Epithelial cell of proximal tubule (primary cell): Measurements from ENCODE around the gene LIM2. TPM values are rescaled to one million over a fixed set of nuclear protein-coding genes. Genes with fewer than 3 reads are reported as not detected.

Experiments
- DNase-seq: peaks from one replicate; pipeline ENCODE4 v3.0.0-alpha.2; 2011; ENCODE audit warnings: low read depth
- H3K4me3 ChIP-seq: 2 replicates; pipeline ENCODE4 v1.5.1; 2011; ENCODE audit warnings: low read depth, mild to moderate bottlenecking, low read length
- total RNA-seq: library from RNA; depleted of rRNA; stranded (reverse); fragments of >200 nt; gene quantifications from 2 replicates; pipeline ENCODE4 v1.2.3, GENCODE V29; 2015
- TF ChIP-seq, protein P1 (sequence below): conservative IDR thresholded peaks from 2 replicates; pipeline ENCODE4 v1.5.1; 2012; ENCODE audit warnings: low read depth, mild to moderate bottlenecking, low read length

The LIM2 gene
- total RNA-seq, 1 donor from 2014 or later = not detected

DNA sequence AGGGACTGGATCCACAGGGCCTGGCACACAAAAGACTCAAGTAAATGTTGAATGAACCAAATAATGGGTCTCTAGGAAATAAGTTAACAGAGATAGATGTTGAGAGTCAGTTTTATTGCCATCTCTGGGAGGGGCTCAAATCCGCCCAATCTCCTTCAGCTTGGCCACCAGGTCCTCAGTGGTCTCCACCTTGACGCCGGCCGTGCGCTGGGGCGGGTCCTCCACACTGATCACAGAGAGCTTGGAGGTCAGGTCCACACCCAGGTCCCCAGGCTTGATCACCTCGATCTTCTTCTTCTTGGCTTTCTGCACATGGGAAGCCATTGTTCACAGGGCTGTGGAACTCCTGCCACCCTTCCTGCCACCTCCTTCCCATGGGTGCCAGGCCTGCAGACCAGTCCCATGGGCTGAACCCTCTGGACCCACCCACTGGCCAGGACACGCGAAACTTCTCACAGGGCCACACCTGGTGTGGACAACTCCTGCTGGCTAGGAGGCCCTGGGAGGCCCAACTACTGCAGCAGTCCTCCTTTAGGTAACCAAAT lies 42.6 kb downstream of the LIM2 start:
- TF ChIP-seq, protein P1, sequence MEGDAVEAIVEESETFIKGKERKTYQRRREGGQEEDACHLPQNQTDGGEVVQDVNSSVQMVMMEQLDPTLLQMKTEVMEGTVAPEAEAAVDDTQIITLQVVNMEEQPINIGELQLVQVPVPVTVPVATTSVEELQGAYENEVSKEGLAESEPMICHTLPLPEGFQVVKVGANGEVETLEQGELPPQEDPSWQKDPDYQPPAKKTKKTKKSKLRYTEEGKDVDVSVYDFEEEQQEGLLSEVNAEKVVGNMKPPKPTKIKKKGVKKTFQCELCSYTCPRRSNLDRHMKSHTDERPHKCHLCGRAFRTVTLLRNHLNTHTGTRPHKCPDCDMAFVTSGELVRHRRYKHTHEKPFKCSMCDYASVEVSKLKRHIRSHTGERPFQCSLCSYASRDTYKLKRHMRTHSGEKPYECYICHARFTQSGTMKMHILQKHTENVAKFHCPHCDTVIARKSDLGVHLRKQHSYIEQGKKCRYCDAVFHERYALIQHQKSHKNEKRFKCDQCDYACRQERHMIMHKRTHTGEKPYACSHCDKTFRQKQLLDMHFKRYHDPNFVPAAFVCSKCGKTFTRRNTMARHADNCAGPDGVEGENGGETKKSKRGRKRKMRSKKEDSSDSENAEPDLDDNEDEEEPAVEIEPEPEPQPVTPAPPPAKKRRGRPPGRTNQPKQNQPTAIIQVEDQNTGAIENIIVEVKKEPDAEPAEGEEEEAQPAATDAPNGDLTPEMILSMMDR = no peak
- no peak for DNase-seq
- no peak overlapping the region for H3K4me3 ChIP-seq

DNA sequence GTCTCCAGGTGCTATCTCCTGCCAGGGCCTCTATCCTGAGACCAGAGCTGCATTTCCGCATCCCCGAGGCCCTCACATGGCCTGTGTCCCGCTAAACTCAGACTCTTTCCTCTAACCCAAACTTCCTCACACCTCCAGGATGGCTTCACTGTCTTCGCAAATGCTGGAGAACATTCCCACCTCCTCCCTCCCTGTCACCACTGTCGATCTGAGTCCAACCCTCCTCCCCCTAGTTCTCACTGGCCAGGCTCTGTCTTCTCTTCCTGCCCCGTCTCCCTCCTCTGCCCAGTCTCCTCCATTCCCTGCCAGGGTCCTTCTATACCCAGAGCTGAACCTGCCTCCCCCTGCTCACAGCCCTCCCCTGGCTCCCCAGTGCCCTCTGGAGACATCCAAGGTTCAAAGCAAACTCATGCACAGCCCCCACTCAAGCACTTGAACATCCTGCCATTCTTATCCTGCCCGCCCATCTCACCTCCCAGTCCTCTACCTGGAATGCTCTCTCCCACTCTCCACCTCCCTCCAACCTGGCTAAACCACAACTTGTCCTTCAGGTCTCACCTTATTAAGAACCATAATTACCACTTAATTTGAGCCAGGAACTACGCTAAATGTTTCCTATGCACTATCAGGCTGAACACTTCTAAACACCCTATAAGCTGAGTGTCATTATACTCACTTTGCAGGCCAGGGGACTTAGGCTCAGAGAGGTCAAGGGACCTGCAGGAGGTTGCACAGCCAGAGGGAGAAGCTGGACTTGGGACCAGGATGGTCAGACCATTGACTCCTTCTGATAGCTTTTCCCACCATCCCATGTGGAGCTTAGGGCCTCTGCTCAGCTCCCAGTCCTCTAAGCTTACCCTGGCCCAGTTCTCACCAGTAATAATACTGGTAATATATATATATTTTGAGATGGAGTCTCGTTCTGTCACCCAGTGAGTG lies 44.9 kb downstream of the LIM2 start:
- DNase-seq = no peak

DNA sequence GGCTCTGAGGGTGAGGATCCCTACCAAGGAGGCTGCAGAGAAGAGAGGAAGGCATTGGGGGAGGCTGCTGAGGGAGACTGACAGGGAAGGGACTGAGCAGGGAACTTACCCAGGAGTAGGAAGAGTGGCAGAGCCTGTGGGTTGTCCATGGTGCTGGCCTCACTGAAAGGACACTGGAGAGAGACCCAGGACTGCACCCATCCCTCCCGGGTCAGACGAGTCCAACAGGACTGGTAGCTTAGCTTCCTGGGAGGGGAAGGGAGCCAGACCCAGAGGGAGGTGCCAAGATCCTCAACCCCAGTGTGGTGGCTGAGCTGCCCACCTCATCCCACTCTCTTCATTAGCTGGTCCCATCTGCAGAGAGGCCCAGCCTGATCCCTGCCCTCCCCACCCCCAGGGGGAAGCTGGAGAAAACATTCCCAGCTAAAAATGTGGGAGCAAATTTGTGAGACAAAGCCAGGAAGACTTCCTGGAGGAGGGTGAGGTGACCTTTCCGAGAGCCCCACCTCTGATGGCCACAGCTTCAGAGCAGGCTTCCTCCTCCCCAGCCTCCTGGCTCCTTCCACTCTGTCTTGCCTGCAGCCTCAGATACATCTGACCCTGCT lies 45.7 kb downstream of the LIM2 start, which contains the start of gene VSIG10L:
Gene VSIG10L (minus strand): TSS at position 164 of the 605 bp plus-strand sequence. CDS start 15 bp downstream, at position 149.
- DNase-seq = no peak
- TF ChIP-seq, protein P1 = no peak
- H3K4me3 ChIP-seq = no peak within 1 kb of the TSS

More for the DNA sequence above, 44.9 kb downstream of the LIM2 start:
- TF ChIP-seq, protein P1 = no peak
- no peak overlapping the region for H3K4me3 ChIP-seq

DNA sequence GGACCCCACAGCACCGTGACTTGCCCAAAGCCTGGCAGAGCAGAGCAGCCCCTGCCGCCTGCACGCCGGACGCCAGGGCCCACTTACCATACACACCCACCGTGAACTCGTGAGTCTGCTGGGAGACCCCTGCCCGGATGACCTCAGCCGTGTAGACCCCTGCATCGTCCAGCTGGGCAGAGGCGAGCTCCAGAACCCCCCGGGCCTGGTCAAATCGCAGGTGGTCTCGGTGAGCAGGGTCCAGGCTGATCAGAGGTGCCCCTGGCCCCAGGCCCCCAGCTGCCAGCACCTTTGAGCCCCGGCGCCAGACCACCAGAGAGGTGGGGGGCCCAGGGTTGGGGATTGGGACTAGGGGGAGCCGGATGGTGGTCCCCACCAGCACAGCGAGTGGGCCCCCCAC lies 46.7 kb downstream of the LIM2 start:
- DNase-seq = no peak
- TF ChIP-seq, protein P1 = no peak

DNA sequence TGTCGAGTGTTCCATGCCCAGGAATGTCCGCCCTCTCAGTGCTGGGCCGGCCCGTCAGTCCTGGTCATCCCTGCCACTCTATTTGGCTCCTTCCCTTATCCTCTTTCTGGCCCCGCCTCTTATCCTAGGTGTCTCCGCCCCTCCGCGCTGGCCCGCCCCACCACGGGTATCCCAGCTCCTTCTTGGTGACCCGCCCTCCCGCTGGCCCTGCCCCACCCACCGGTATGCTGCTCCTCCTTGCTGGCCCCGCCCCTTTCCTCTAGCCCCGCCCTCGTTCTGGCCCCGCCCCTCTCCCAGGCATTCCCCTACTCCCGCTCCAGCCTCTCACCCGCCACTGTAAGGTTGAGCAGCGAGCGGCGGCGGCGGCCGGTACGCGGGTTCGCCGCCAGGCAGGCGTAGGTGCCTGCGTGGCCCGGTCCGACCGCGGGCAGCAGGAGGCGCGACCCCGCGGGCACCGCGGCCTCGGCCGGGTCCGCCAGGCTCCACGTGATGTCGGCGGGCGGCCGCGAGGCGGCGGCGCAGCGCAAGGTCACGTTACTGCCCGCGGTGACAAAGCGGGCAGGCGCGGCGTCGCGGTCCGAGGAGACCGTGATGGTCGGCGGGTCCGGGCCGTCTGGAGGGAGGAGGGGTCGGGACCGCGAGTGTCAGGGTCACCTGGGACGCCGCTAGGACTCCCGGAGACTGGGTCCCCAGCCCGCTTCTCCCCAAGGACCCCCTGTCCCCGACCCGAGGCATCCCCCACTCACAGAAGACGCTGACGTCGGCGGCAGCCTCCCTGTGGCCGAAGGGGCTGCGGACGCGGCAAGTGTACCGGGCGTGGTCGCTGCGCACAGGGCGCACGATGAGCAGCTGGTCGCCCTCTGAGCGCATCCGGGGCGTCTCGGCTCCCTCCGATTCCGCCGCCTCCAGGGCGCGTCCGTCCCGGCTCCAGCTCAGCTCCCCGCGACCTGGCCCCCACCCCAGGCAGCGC lies 47.8 kb downstream of the LIM2 start:
- TF ChIP-seq, protein P1 = no peak
- DNase-seq = peak; percentile 59

More for the DNA sequence above, 46.7 kb downstream of the LIM2 start:
- no peak overlapping the region for H3K4me3 ChIP-seq

DNA sequence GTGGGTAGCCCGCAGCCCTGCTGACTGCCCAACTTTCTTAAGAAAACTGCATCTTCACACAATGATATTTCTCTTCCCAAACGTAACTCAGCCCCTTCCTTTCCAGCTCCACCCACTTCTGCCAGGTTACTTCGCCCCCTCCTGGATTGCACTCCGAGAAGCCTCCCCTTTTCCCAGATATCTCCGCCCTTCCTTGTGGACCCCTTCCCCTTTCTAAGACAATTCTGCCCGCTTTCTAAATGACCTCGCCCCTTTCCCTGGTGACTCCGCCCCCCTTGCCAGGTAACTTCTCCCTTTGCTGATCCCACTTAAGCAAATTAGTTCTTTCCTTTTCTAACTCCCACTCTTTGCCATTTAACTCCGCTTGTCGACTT lies 48.5 kb downstream of the LIM2 start:
- DNase-seq = no peak
- H3K4me3 ChIP-seq = peak overlapping the region; percentile 84
- TF ChIP-seq, protein P1 = peak; percentile 5

More for the DNA sequence above, 47.8 kb downstream of the LIM2 start:
- peak overlapping the region; percentile 84 for H3K4me3 ChIP-seq
